Thyroid gland (tissue), 4 donors: ENCODE data around the gene HMCN2.

Source experiments
- CTCF ChIP-seq, 6 experiments: fragments of 200-600 bp in 3 of 6; fragments of 450-650 bp in 3 of 6; sonication (generic) in 3 of 6; IDR thresholded peaks; one replicate each; pipeline ENCODE4 v1.5.1; 2016 to 2019; ENCODE audit warnings: antibody characterized with exemption in 6 of 6, mild to moderate bottlenecking in 2 of 6, inconsistent platforms in 1 of 6, moderate library complexity in 1 of 6
- POLR2A ChIP-seq, 2 donors: fragments of 450-650 bp; IDR thresholded peaks; one replicate each; pipeline ENCODE4 v1.6.1; 2017; ENCODE audit warnings: antibody characterized with exemption in 2 of 2, mild to moderate bottlenecking in 2 of 2, moderate library complexity in 1 of 2

- TF ChIP-seq POLR2A (IDR thresholded peaks at IDR 0.05), result no peak
- TF ChIP-seq CTCF (IDR thresholded peaks at IDR 0.05), result no peak
Measured at GRCh38 chr9:130410443-130410842, 144.9 kb downstream of the HMCN2 start.
